Liver (tissue), 9 donors: ENCODE results near the gene DDX20. TPM values are rescaled to one million over a fixed set of nuclear protein-coding genes. Genes with fewer than 3 reads are reported as not detected.
"Not testable (repeated sequence)": the region's sequence is repeated elsewhere in the genome, so short reads cannot be mapped to it uniquely, and the experiment has no call there.

ENCODE experiments used
- DNase-seq: peaks from one replicate; pipeline ENCODE4 v3.0.0-alpha.2; 2017; ENCODE audit warnings: low spot score
- H3K27ac ChIP-seq, 2 donors: one replicate each; pipeline ENCODE4 v1.7.0; 2013; ENCODE audit warnings: inconsistent platforms in 2 of 2, low read length in 2 of 2, control low read depth in 1 of 2, low read depth in 1 of 2, mild to moderate bottlenecking in 1 of 2
- H3K27me3 ChIP-seq, 4 donors: one replicate each; pipeline versions ENCODE4 v1.6.1 to v1.7.0; 2013; ENCODE audit warnings: low read length in 3 of 4, inconsistent platforms in 1 of 4, mild to moderate bottlenecking in 1 of 4, moderate library complexity in 1 of 4; ENCODE audit not compliant: control insufficient read depth in 4 of 4, insufficient read depth in 4 of 4
- H3K36me3 ChIP-seq, 4 donors: one replicate each; pipeline versions ENCODE4 v1.6.1 to v1.7.0; 2013; ENCODE audit warnings: low read length in 3 of 4, mild to moderate bottlenecking in 3 of 4, low read depth in 1 of 4, moderate library complexity in 1 of 4; ENCODE audit not compliant: control insufficient read depth in 4 of 4, insufficient read depth in 3 of 4
- H3K4me1 ChIP-seq, 4 donors: one replicate each; pipeline versions ENCODE4 v1.6.1 to v1.7.0; 2013; ENCODE audit warnings: low read length in 3 of 4, mild to moderate bottlenecking in 3 of 4, moderate library complexity in 1 of 4; ENCODE audit not compliant: control insufficient read depth in 4 of 4, insufficient read depth in 4 of 4
- H3K4me3 ChIP-seq, 3 donors: one replicate each; pipeline versions ENCODE4 v1.6.1 to v1.7.0; 2013; ENCODE audit warnings: low read length in 3 of 3, control low read depth in 1 of 3, low read depth in 1 of 3, mild to moderate bottlenecking in 1 of 3
- H3K9ac ChIP-seq, 2 donors: one replicate each; pipeline ENCODE4 v1.7.0; 2013; ENCODE audit warnings: low read length in 2 of 2, mild to moderate bottlenecking in 2 of 2, moderate library complexity in 2 of 2, control low read depth in 1 of 2, low read depth in 1 of 2
- H3K9me3 ChIP-seq, 4 donors: one replicate each; pipeline versions ENCODE4 v1.6.1 to v1.7.0; 2013; ENCODE audit warnings: low read length in 3 of 4; ENCODE audit not compliant: control insufficient read depth in 4 of 4
- EGR1 ChIP-seq, 2 donors: IDR thresholded peaks; 2 replicates each; pipeline ENCODE4 v1.6.1; 2016 to 2018; ENCODE audit warnings: antibody characterized with exemption in 2 of 2, low read depth in 2 of 2
- HNF4A ChIP-seq, 2 donors: conservative IDR thresholded peaks; 2 replicates each; pipeline ENCODE4 v1.6.1; 2016; ENCODE audit warnings: antibody characterized with exemption in 2 of 2, mild to moderate bottlenecking in 2 of 2
- MAX ChIP-seq: IDR thresholded peaks from 2 replicates; pipeline ENCODE4 v1.6.1; 2016; ENCODE audit warnings: antibody characterized with exemption
- NR2F2 ChIP-seq: IDR thresholded peaks from 2 replicates; pipeline ENCODE4 v1.6.1; 2016; ENCODE audit warnings: antibody characterized with exemption
- RAD21 ChIP-seq, 2 donors: IDR thresholded peaks; 2 replicates each; pipeline ENCODE4 v1.6.1; 2016; ENCODE audit warnings: antibody characterized with exemption in 2 of 2, mild to moderate bottlenecking in 2 of 2
- REST ChIP-seq: IDR thresholded peaks from 2 replicates; pipeline ENCODE4 v1.6.1; 2016; ENCODE audit warnings: antibody characterized with exemption, mild to moderate bottlenecking
- SP1 ChIP-seq: IDR thresholded peaks from 2 replicates; pipeline ENCODE4 v1.6.1; 2018; ENCODE audit warnings: antibody characterized with exemption, mild to moderate bottlenecking
- YY1 ChIP-seq: IDR thresholded peaks from 2 replicates; pipeline ENCODE4 v1.6.1; 2016; ENCODE audit warnings: antibody characterized with exemption, mild to moderate bottlenecking
- ZBTB33 ChIP-seq: IDR thresholded peaks from 2 replicates; pipeline ENCODE4 v1.6.1; 2016; ENCODE audit warnings: antibody characterized with exemption
- WGBS: extraction: QIAGEN DNeasy Blood & Tissue Kit; methylation state at CpG from one replicate; pipeline ENCODE4 v1.1.7; 2013; 5-methylcytosine and 5-hydroxymethylcytosine counted together
- polyA plus RNA-seq, 2 donors: library from polyadenylated mRNA; stranded (reverse) in 1 of 2; unstranded in 1 of 2; fragments of 200-250 nt in 1 of 2; fragments of >200 nt in 1 of 2; fragmentation: Nextera tagmentation in 1 of 2; extraction: Ambion mirVana in 1 of 2; gene quantifications; one replicate each; pipeline versions ENCODE4 v1.2.1 to v1.2.3, GENCODE V29; 2013 to 2015
- total RNA-seq, 2 donors: library from RNA; depleted of rRNA; stranded (reverse); fragments of >200 nt; gene quantifications; one replicate each; pipeline ENCODE4 v1.2.3, GENCODE V29; 2014
- donor health status: healthy.
- donor health status: healthy.
- donor health status: healthy.
- donor health status: healthy.
- donor health status: healthy.

The DDX20 gene
- total and polyA plus RNA-seq, 4 donors, result 2.3 to 8.6 (median 4.6) TPM

GRCh38 chr1:111739194-111739924 lies 16.3 kb upstream of the DDX20 start, which contains the start of gene INKA2:
TSS of gene INKA2 (minus strand) at chr1:111739395. CDS start at chr1:111739242, 153 bp downstream.
- peak within 1 kb of the TSS; percentile 52 to 62 for H3K9ac ChIP-seq

GRCh38 chr1:111739925-111740765 lies 15.6 kb upstream of the DDX20 start:
- Histone ChIP-seq H3K9me3 (no peaks in the 10 kb centered on the region), H3K27ac (peak overlapping the region; percentile 64 to 73), H3K4me1 (peaks cover 7 to 30% (median 17%) of the 10 kb centered on the region in 4 donors), H3K36me3 (no peaks in the 10 kb centered on the region), H3K4me3 (peak overlapping the region; percentile 60 to 80 (median 77)), H3K9ac (peak overlapping the region; percentile 49 to 56), H3K27me3 (no peaks in the 10 kb centered on the region)
- DNase-seq, result peak; percentile 53
- TF ChIP-seq EGR1 (IDR thresholded peaks at IDR 0.05; ENCODE audit: low read depth in 2 of 2) (no peak), SP1 (no peak), RAD21 (IDR thresholded peaks at IDR 0.05) (no peak), MAX (no peak), YY1 (no peak), HNF4A (conservative IDR thresholded peaks at IDR 0.05) (no peak), ZBTB33 (no peak)
- 2% methylated on average over 63 of the region's 63 CpGs for WGBS

More at GRCh38 chr1:111739194-111739924, 16.3 kb upstream of the DDX20 start, which contains the start of gene INKA2:
- Histone ChIP-seq H3K4me3 (peak within 1 kb of the TSS; percentile 60 to 80 (median 77)), H3K36me3 (no peaks in the 10 kb centered on the region), H3K4me1 (peaks cover 7 to 30% (median 17%) of the 10 kb centered on the region in 4 donors), H3K27ac (peak within 1 kb of the TSS; percentile 71 to 73), H3K9me3 (no peaks in the 10 kb centered on the region), H3K27me3 (no peaks in the 10 kb centered on the region)
- TF ChIP-seq REST (peak; percentile 36), SP1 (peak; percentile 67), RAD21 (IDR thresholded peaks at IDR 0.05) (peak in 1 of 2 donors; percentile 7), NR2F2 (no peak)
- 1% methylated on average over 59 of the region's 59 CpGs for WGBS
- DNase-seq, result peak; percentile 87

- DNase-seq, H3K27me3 ChIP-seq, H3K4me3 ChIP-seq, H3K9me3 ChIP-seq, H3K36me3 ChIP-seq, H3K27ac ChIP-seq, H3K9ac ChIP-seq: not testable (repeated sequence)
- WGBS, result 96% methylated on average over 14 of the region's 14 CpGs
- H3K4me1 ChIP-seq, result peaks cover 7 to 24% (median 17%) of the 10 kb centered on the region in 4 donors
Observed at GRCh38 chr1:111742292-111742691, 13.4 kb upstream of the DDX20 start.
